ENCODE data around the gene ZDHHC1.
"Not testable (repeated sequence)": the region's sequence is repeated elsewhere in the genome, so short reads cannot be mapped to it uniquely, and the experiment has no call there.

The ZDHHC1 gene

DNA sequence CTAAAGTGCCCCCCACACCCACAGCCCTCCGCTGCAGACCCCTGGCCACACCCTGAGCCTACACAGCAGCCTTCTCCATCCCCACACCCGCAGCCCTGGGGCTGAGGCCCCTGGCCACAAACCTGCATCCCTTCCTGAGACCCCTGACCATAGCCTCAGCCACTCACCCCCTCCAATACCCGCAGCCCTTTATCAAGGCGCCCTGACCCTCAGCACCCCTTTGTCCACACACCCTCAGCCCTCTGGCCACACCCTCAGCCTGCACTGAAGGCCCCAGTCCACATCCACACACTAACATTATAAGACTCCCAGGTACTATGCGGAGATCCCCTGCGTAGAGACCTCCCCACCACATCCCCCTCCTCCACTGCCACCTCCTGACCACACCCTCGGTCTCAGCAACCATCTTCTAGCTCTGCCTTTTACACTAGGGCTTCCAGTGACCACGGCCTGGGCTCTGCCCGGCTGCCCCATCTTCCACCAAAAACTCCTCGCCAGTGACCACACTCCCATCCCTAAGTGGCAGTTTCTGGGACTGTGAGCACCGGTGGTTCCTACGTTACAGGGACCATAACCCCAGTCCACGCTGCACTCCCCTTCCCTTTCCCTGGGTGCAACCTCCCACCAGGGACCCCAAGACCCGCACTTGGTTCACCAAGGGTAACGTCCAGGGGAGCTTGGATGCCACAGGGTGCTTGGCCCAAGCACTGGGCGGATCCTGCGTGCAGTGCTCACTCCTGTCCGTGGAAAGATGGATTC lies 23.8 kb downstream of the ZDHHC1 start:
- peak; percentile 47 for DNase-seq

DNA sequence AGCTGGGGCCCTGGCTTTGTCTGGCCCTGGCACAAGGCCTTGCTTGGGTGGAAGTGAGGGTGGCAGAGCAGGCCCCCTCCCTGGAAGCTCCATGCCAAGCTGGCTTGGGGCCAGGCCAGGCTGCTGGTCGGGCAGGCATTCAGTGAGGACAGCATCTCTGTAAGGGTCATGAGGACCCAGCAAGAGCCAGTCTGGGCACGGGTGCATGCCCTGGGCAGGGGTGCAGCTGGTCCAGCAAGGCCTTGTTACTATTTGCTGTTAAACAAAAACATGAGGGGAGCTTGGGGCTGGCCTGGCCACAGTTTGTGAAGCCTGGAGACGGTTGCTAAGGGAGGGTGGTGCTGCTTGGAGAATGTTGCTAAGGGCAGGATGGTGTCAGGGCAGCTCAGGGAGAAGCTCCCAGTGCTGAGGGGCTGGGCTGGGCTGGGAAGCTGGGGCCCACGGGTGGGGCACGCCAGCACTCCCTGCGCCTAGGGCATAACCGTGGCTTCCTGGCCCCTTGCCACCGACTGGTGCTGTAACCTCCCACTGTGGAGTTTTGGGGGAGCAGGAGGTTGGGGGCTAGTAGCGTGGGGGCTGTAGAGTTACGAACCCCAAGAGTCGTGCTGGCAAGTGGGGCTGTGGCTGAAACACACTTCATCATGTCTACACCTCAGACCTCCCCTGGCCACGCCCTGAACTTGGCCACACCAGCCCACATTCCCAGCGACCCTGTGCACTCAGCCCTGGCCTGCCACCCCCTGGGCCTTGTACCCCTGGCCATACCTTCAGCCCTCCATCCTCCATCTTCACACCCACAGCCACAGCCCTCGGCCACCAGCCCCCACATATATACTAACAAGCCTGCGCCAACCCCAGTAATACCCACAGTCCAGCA lies 24.6 kb downstream of the ZDHHC1 start:
- DNase-seq, result peak; percentile 57

DNA sequence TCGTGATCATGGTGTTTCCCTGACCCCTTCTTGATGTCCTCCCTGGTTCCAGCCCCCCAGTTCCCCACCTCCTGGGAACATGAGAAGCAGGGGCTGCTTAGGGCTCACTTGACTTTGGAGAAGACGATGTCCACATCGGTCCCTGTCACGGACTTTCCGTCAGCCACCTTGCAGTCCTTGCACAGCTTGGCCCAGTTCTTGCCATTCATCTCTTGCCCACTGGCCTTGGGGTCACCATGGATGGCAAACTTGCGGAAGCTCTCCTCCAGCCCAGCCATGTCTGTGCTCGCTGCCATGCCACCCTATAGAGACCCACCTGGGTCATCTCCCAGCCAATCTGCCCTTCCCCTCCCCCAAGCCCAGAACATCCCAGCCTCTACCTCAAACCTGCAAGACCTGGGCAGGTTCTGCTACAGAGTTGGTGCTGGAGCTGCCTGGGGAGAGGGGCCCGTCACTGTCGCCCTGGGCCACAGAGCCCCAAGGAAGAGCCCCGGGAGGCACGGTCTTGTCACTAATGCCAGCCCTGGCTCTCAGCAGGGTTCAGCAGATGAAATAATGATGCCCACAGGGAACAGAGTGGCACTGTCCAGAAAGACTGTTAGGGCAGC lies 25.4 kb downstream of the ZDHHC1 start:
- peak; percentile 42 for DNase-seq

DNA sequence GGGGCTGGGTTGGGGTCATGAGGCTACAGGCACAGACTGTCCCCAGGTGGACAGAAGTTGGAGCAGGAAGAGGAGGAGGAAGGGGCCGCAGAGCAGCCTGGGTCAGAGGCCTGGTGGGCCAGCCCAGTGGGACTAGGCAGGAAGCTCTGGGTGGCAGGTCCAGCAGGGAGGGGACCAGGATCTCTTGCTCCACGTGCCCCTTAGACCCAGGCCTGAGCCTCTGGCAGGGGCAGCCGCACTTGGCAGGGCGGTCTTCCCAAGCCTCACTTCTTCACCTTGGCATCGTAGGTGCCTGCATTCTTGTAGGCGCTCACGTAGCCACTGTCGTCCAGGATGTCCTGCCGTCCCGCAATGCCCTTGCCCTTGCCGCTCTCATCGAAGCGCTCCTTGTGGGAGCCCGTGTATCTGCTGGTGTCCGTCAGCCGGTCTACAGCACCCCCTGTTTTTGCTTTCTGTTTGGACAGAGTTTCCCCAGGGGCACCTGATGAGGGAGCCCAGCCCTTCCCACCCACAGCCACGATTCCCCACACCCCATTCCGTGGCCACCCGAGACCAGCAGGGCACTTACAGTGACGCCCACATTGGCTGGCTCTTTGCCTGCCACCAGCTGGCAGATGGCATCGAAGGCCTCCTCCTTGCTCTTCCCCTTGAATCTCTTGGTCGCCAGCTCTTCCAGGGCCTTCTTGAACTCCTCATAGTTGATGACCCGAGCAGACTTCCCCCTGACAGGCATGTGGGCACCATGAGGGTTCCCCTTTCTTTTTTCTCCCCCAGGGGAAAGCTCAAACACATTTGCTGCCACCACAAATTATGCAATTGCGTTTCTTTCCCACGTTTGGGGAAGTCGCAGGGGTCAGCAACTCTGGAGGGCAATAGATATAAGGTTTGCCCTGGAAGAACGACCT lies 26.1 kb downstream of the ZDHHC1 start:
- peak; percentile 50 for DNase-seq

DNA sequence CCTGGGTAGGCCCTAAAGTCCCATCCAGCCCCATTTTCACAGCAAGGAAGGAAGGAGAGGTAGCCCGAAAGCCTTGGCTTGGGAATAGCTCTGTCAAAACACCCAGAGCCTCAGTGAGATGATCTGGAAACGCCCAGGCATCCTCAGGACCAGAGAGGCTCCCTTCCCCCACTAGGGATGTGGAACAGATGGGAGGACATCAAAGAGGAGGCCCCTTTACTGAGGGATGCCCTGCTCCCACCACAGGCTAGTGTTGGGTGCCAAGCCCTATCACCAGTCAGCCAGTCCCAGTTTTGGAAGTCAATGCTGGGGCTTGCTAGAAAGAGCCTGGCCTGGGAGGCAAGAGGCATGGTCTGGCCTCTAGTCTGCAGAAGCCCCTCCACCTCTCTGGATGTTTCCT lies 27.7 kb downstream of the ZDHHC1 start:
- DNase-seq, result peak; percentile 27

DNA sequence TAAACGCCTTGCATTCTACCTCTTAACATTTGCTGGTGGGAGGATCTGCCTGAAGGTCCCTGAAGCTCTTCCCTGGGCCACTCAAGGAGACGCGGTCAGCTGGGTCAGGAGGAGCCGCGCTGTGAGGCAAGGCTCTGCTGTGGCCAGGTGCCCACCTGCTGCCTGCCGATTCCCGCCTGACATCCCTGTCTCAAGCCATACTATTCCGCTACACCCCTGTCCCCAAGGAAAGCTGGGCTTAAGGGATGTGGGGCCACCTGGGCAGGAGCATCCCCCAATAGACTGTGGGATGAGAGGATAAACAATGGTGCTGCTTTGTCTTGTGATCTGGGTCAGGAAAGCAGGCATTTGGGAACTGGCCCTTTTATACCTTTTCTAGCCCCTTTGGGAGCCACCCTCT lies 28.1 kb downstream of the ZDHHC1 start:
- DNase-seq, result no peak

DNA sequence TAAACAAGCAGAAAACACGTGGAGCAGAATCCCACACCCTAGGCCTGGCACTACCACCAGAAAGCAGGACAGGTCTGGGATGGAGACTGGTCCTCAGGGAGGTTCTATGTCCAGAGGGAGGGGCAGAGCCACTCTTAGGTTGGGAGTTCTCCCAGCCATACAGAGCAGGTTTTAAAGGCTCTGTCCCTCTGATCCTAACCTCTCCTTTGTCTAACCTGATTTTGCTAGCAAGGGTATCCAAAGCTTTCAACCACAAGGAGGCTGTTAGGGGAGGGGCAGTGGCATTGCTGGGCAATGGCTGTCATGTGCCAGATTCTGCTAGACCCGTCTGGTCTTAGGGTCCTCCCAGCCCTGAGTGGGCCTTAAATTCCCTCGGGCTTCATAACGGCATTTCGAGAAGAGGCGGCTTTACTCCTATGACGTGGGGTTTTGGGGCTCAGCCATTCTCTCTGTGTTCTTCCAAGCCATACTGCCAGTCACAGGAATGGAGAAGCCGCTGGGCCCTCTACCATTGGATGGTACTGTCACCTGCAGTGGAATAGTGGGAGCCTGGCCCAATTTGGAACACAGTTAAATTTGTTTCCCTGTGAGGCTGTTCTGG lies 28.7 kb downstream of the ZDHHC1 start:
- DNase-seq, result no peak

DNA sequence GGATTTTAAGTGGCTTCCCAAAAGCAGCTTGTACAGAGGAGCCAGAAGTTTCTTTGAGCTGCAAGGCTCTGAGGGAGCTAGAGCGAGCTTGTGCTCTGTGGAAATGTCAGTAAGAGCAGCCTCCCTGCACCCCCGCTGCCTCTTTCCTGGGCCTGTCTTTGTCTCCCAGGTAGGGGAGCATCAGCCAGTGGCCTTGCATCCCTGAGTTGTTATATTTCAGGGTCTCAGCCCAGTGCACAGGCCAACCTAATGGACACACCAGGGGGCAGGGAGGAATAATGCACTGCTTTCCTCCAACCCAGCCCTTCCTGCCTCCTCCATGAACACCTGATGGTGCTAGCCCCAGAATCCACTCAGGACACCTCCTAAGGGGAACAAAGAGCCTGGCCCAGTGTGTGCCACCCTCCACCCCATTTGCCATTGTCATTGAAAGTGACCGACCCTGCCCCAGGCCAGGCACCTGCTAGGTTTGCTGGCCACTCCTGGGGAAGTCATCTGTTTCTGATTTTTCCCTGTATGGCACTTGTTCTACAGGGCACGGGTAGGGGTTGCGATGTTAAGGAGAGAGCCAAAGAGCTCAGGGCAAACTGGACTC lies 29.3 kb downstream of the ZDHHC1 start:
- no peak for DNase-seq

DNA sequence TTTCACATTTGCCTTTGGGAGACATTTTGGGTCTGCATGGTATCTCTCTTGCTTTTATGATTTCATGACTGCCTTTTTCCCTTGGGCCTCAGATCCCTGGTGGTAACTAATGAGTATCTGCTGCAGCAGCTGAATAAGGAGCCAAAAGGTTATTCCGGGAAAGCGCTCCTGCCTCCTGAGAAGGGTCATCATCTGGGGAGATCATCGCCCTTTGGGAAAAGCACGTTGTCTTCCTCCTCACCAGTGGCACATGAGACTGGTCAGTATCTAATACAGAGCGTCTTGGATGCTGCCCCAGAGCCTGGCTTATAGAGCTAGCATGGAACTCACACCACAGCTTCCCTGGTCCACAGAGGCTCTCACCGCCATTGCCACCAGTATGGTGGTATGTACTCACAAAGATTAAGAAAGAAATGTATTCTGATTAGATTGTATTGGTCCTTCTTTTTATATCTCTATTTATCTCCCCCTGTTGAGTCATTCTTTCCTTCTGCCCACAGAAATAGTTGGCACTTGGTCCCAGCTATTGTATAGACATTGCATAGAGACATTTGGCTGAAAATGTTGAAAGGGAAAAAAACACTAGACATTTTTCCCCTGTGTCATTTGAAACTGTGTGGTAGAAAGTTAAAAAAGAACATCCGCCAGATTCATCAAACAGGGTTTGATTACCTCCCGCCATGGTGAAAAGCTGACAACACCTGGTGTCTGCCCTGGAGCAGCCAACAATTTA lies 31.3 kb downstream of the ZDHHC1 start:
- DNase-seq, result no peak

DNA sequence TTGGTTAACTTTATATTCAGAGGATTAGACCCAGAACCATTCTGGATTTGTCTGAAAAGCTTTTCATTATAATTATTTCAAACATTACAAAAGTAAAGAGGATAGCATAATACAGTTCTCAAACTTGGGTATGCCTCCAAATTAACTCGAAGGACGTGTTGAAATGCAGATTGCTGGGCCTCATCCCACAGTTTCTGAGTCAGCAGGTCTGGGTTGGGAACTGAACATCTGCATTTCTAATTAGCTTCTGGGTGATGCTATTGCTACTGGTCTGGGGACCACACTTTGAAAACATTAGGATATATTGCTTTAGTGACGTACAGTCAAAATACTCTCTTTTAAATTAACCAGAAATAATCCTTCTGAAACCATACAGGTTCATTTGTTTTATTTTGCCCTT lies 33.0 kb downstream of the ZDHHC1 start:
- no peak for DNase-seq

DNA sequence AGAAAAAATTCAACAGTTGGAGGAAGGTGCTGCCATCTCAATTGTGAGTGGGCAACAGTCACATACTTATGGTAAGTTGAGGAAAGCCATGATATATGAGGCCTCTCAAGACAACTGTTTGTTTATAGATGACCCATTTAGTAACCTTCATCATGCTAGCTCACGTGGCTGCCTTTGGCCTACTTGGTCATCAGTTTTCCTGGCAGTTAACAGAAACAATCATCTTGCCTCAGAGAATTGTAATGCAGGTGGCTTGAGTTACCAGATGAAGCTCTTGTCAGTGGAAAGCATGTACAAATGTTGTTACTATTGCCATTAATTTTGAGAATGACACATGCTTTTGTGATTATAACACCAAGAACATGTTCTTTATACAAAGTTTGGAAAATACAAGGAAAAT lies 37.6 kb downstream of the ZDHHC1 start:
- no peak for DNase-seq

DNA sequence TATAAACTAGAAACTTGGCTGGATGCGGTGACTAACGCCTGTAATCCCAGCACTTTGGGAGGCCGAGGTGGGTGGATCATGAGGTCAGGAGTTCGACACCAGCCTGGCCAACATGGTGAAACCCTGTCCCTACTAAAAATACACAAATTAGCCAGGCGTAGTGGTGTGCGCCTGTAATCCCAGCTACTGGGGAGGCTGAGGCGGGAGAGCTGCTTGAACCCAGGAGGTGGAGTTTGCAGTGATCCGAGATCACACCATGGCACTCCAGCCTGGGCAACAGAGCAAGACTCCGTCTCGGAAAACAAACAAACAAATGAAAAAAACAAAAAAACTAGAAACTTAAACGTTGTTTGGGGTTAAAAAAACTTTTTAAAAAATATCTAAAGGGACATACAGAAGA lies 40.3 kb downstream of the ZDHHC1 start:
- not testable (repeated sequence) for DNase-seq

DNA sequence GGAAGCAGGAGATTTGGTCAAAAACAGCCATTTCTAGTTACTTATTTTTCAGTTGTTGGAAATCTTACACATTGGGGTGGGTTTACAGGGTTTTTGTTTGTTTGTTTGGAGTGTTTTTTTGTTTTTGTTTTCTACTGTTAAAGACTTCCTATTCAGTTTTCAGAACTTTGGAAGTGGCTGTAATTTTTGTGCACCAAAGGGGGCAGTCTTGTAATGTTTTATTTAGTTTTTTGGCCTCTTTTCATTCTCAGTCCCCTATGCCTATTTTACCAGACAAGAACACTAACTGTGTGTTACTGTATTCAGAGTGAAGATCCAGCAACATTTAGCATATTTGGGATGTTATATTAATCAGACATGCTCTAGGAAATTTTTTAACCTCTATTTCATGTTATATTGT lies 43.6 kb downstream of the ZDHHC1 start:
- no peak for DNase-seq

DNA sequence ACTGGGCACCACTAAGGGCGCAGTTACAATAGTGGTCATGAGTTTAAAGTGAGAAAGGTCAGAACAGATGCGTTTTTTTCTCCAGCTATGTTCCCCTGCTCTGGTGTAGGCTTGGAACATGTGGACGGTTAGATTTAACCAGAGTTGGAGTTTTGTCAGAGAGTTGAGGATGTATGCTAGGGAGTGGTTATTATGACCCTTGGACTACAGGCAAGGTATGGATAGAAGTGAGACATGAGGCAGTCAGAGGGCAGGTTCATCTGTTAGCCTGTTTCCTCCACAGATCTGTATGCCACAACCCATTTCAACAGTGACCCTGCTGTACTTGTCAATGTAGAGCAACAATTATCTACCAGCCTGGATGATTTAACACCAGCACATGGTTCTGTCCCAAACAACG lies 45.6 kb downstream of the ZDHHC1 start:
- no peak for DNase-seq

DNA sequence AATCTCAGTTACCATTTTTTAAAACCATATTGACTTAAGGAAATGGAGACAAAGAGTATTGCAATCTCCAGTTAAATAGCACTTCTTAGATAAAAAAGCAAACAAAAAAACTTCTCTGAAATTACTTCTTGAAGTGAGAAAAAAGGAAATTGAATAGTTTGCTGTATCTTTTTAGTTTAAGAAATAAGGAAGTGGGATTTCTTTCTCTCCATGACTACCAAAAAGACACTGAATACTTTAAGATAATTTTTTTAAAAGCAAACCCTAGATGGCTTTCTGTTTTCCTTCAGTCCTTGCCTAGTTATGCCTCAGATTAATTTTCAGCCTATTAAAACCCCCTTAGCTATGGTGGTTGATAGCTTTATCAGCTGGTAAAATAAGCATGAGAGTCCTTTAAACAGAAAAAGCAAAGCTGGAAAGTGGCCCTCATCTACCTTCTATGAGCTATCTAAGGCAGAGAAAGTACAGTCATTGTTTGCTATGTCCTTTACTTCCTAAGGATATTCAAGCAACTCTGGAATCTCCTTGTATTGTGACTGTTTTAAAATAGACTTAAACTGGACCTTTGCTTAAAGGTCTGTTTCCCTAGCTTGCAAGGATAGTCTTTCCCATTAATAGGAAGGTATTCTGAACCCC lies 51.6 kb downstream of the ZDHHC1 start:
- no peak for DNase-seq

DNA sequence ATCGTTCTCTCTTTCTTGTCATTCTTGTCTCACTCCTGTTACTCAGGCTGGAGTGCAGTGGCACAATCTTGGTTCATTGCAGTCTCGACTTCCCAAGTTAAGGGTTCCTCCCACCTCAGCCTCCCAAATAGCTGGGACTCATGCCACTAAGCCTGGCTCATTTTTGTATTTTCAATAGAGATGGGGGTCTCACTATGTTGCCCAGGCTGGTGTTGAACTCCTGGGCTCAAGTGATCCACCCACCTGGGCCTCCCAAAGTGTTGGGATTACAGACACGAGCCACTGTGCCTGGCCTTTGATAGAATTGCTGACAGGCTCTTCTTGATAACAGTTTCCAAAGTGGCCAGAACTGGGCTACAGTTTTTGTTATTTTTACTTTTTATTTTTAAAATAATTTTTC lies 55.2 kb downstream of the ZDHHC1 start:
- DNase-seq, result no peak

DNA sequence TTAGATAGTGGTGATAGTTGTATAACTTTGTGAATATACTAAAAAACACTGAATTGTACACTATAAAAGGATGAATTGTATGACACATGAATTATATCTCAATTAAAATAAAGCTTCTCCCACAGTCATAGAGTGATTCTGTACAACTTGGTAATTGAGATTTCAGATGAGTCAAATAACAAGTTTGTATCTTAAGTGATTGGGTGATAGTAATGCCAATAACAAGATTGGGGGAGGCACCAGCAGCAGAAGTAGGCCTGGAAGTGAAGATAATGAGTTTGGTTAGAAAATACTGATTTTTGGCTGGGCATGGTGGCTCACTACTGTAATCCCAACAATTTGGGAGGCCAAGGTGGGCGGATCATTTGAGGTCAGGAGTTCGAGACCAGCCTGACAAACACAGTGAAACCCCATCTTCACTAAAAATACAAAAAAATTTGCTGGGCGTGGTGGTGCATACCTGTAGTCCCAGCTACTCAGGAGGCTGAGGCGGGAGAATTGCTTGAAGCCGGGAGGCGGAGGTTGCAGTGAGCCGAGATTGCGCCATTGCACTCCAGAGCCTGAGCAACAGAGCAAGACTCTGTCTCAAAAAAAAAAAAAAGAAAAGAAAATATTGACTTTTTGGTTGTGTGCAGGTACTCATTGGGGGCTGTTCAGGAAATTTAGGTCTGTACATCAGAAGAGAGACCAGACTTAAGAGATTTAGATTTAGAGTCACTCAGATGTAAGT lies 56.6 kb downstream of the ZDHHC1 start:
- not testable (repeated sequence) for DNase-seq

DNA sequence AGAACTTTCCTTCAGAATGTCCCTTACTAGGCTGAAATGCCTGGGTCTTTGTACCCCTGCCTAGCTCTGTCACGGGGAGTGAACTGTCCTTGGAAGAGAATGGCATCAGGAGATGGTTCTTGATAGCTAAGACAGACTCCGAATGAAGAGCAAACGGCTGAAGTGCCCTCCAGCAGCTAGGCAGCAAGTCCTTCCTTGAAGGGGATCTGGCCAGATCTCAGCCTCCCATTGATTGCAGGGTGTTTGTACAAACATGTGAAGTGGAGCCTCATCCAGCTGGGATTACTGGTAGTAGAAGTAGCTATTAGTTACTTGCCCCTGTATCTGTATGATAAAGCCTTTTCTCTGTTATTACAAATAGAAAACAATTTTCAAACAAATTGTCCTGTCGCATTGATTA lies 58.7 kb downstream of the ZDHHC1 start:
- no peak for DNase-seq

DNA sequence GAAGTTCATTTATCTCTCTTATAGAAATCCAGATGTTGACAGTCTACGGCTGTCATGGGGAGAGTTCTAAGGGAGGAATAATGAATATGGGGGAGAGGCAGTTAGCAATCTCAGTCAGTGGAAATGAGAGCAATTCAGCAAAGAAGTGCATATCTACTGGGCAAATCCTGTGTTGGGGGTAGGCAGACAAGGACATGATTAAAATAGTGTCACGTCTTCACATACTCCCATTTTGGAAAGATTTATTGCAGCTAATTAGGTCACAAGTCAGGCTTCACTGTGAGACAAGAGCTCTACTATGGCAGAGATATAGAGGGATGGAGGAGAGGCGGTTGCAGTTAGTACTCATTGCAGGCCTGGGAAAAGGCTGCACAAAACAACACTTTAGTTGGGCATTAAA lies 59.9 kb downstream of the ZDHHC1 start:
- DNase-seq, result no peak

DNA sequence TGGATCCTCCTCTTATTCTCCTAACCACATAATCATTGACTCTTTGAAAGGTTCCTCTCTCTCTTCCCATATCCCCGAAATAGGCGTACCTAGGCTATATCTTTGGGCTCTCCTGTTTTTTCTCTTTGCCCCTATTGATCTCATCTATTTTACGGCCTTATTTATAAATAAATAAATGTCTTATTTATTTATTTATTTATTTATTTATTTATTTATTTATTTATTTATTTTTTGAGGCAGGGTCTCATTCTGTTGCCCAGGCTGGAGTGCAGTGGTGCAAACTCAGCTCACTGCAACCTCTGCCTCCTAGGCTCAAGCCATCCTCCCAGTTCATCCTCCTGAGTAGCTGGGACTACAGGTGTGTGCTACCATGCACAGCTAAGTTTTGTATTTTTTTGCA lies 63.8 kb downstream of the ZDHHC1 start:
- DNase-seq, result not testable (repeated sequence)

Data from activated effector memory CD4-positive, alpha-beta T cell treated with anti-CD3 and anti-CD28 coated beads, Interleukin-2, amount 50 U/mL, for 16 hours (primary cell).